OCI-LY7 (cell line): ENCODE measurements around the gene AMOTL1. TPM values are rescaled to one million over a fixed set of nuclear protein-coding genes. Genes with fewer than 3 reads are reported as not detected.

Experiments used
- BruUV-seq: library from RNA; stranded (reverse); fragments of 400-500 nt; replicated peaks from 2 replicates; lab custom pipeline; 2021; lab: Mats Ljungman, UMichigan
- CTCF ChIA-PET: fragments of 300-600 bp; sonication (Branson Sonifier 250); formaldehyde crosslinking; loops from one replicate; lab custom pipeline; 2022; ENCODE audit warnings: antibody characterized with exemption; ENCODE audit not compliant: unreplicated experiment; lab: Charles Lee
- POLR2A ChIA-PET: fragments of 300-600 bp; sonication (Branson Sonifier 250); formaldehyde crosslinking; loops from one replicate; lab custom pipeline; 2022; ENCODE audit warnings: antibody characterized with exemption; lab: Charles Lee
- DNase-seq: peaks from one replicate; pipeline ENCODE4 v3.0.0-alpha.2; 2015; ENCODE audit warnings: low spot score
- H2AFZ ChIP-seq: fragments of 200-600 bp; sonication (generic), shearing (Covaris generic); 2 replicates; pipeline ENCODE4 v1.6.1; 2014; ENCODE audit warnings: mild to moderate bottlenecking, antibody characterized with exemption, low read length, moderate library complexity
- H3K27ac ChIP-seq: fragments of 200-600 bp; sonication (generic); 2 replicates; pipeline ENCODE4 v1.5.1; 2014; ENCODE audit warnings: mixed run types, low read depth, mild to moderate bottlenecking, moderate library complexity, low read length, inconsistent platforms; ENCODE audit not compliant: poor library complexity, severe bottlenecking
- H3K36me3 ChIP-seq: fragments of 200-600 bp; sonication (generic); 2 replicates; pipeline ENCODE4 v1.6.1; 2014; ENCODE audit warnings: mild to moderate bottlenecking, antibody characterized with exemption, low read length, moderate library complexity, mixed read lengths; ENCODE audit not compliant: insufficient read depth
- H3K4me1 ChIP-seq: fragments of 200-600 bp; sonication (generic); 2 replicates; pipeline ENCODE4 v1.5.1; 2014; ENCODE audit warnings: mild to moderate bottlenecking, low read length; ENCODE audit not compliant: insufficient read depth, poor library complexity, severe bottlenecking
- H3K4me2 ChIP-seq: fragments of 200-600 bp; sonication (generic); 2 replicates; pipeline ENCODE4 v1.6.1; 2014; ENCODE audit warnings: mild to moderate bottlenecking, low read length
- H3K4me3 ChIP-seq: fragments of 200-600 bp; sonication (generic); 2 replicates; pipeline ENCODE4 v1.5.1; 2014; ENCODE audit warnings: mild to moderate bottlenecking, low read depth, low read length; ENCODE audit not compliant: poor library complexity, severe bottlenecking
- H3K79me2 ChIP-seq: fragments of 200-600 bp; sonication (generic); 2 replicates; pipeline ENCODE4 v1.6.1; 2016; ENCODE audit warnings: low read depth, mild to moderate bottlenecking, low read length, moderate library complexity, mixed read lengths; ENCODE audit not compliant: insufficient read depth
- H3K9me2 ChIP-seq: fragments of 200-600 bp; sonication (generic); 2 replicates; pipeline ENCODE4 v1.6.1; 2016; ENCODE audit warnings: mild to moderate bottlenecking, low read length, mixed read lengths; ENCODE audit not compliant: insufficient read depth
- H3K9me3 ChIP-seq: fragments of 200-600 bp; sonication (generic); 2 replicates; pipeline ENCODE4 v1.6.1; 2014; ENCODE audit warnings: mild to moderate bottlenecking, mixed run types, low read length, mixed read lengths
- H4K20me1 ChIP-seq: fragments of 200-600 bp; sonication (generic); 2 replicates; pipeline ENCODE4 v1.6.1; 2014; ENCODE audit warnings: mild to moderate bottlenecking, antibody characterized with exemption, low read length, moderate library complexity, mixed read lengths; ENCODE audit not compliant: insufficient read depth
- CTCF ChIP-seq: fragments of 200-600 bp; sonication (generic); conservative IDR thresholded peaks from 2 replicates; pipeline ENCODE4 v1.5.1; 2014; ENCODE audit warnings: mild to moderate bottlenecking, antibody characterized with exemption, low read length, moderate library complexity, mixed read lengths
- EZH2phosphoT487 ChIP-seq: fragments of 200-600 bp; sonication (generic); IDR thresholded peaks from 2 replicates; pipeline ENCODE4 v1.6.1; 2018; ENCODE audit warnings: low read depth, borderline replicate concordance, mild to moderate bottlenecking, mixed run types, antibody characterized with exemption, low read length, moderate library complexity, mixed read lengths
- intact Hi-C: fragments of 100-400 bp; cut with micrococcal nuclease; formaldehyde crosslinking; loops from one replicate; pipeline ENCODE4 v1.10.0; 2022; ENCODE audit not compliant: unreplicated experiment
- total RNA-seq, 2 experiments: library from RNA; depleted of rRNA in 1 of 2; stranded (reverse); fragments of >200 nt in 1 of 2; shearing (Covaris generic) in 1 of 2; gene quantifications; 2 replicates each; pipeline ENCODE4 v1.2.3, GENCODE V29; 2014 to 2022

AMOTL1 gene
- total RNA-seq, 2 experiments from 2014 or later: not detected

DNA sequence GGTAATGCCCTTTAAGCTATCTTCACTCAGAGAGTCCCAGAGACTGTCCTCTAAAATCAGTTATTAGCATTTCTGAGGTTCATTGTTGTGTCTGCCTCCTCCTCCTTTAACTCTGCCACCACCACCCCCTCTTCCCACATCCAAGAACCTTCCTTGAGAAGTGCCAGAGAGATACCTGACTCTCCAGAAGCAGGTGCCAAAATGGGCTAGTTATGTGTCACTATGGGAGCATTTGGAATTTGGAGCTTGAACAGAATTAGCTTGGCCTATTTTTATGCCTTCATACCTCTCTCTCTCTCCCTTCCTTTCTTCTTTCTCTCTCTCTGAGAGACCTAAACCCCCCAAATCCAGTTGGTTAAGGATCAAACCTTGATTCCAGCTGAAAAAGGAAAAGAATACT is 75.9 kb downstream of the AMOTL1 start:
- no peak overlapping the region for H3K27ac ChIP-seq
- DNase-seq: no peak
- no peaks in the 10 kb centered on the region for H3K9me2 ChIP-seq
- CTCF ChIA-PET: no interaction called here
- H3K4me2 ChIP-seq: no peak overlapping the region
- no peaks in the 10 kb centered on the region for H3K9me3 ChIP-seq
- H3K36me3 ChIP-seq: no peaks in the 10 kb centered on the region
- no peak for TF ChIP-seq CTCF
- no peak for TF ChIP-seq EZH2phosphoT487
- no peak overlapping the region for H3K4me3 ChIP-seq
- H3K79me2 ChIP-seq: no peaks in the 10 kb centered on the region
- no TSS peak for BruUV-seq
- POLR2A ChIA-PET: no interaction called here
- H3K4me1 ChIP-seq: no peaks in the 10 kb centered on the region
- intact Hi-C loops: no loop called here
- H2AFZ ChIP-seq: no peak overlapping the region
- no peaks in the 10 kb centered on the region for H4K20me1 ChIP-seq

DNA sequence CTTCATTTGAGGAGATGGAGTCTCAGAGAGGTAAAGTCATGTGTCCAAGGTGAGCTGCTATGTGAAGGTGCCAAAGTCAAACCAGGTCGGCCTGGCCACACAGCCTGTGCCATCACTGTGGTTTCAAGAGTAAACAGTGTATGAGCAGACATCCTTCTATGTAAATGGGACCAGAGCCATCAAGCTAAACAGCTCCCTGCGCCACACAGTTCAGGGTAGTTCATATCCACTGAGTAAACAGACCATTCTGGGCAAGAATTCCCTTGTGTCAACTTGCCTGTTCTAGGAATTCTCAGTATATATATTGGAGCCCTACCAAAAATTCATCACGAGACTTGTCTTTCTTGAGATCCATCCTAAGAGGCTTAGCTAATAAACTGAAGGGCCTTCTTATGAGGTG is 77.5 kb downstream of the AMOTL1 start:
- Histone ChIP-seq H3K79me2 (no peaks in the 10 kb centered on the region), H3K36me3 (no peaks in the 10 kb centered on the region), H3K9me3 (no peaks in the 10 kb centered on the region), H3K4me2 (no peak overlapping the region), H2AFZ (no peak overlapping the region), H3K27ac (no peak overlapping the region), H3K4me3 (no peak overlapping the region), H4K20me1 (no peaks in the 10 kb centered on the region), H3K4me1 (no peaks in the 10 kb centered on the region), H3K9me2 (no peaks in the 10 kb centered on the region)
- no peak for DNase-seq
- intact Hi-C loops: no loop called here
- ChIA-PET POLR2A (no interaction called here), CTCF (no interaction called here)
- no TSS peak for BruUV-seq
- no peak for TF ChIP-seq CTCF
- no peak for TF ChIP-seq EZH2phosphoT487

GRCh38 chr11:94849839-94850238 is 81.7 kb downstream of the AMOTL1 start:
- Histone ChIP-seq H3K9me3 (no peaks in the 10 kb centered on the region), H3K9me2 (no peaks in the 10 kb centered on the region), H3K79me2 (no peaks in the 10 kb centered on the region), H3K4me1 (no peaks in the 10 kb centered on the region), H2AFZ (no peak overlapping the region), H3K36me3 (no peaks in the 10 kb centered on the region), H4K20me1 (no peaks in the 10 kb centered on the region), H3K4me2 (no peak overlapping the region), H3K27ac (no peak overlapping the region), H3K4me3 (no peak overlapping the region)
- no peak for DNase-seq
- intact Hi-C loops: no loop called here
- BruUV-seq: no TSS peak
- TF ChIP-seq EZH2phosphoT487 (no peak), CTCF (no peak)
- ChIA-PET CTCF (no interaction called here), POLR2A (no interaction called here)
